ENCODE measurements around the gene SRSF10.

DNA sequence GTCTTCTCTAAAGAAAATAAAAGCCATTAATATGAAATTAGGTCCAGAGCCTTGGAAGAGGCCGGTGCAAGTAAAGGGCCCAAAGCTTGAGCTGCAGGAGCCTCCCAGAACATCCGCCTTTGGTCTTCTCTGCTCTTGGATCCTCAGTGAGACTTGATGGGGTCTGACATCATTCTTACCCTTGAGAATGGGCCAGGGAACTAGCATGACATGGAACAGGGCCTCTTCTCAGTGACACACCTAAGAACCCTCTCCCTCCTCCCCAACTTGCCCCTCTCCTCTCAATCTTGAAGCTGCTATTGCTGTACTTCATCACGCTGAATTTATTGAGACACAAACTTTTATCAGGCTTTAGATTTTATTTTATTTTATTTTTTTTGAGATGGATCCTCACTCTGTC is 40.3 kb upstream of the SRSF10 start:
- no peak for TF ChIP-seq GATA2 (IDR thresholded peaks at IDR 0.05; ENCODE audit: low read depth, low read length)
- TF ChIP-seq GATA3 (IDR thresholded peaks at IDR 0.05; ENCODE audit: low read depth, low read length) = no peak

Measured in SH-SY5Y (cell line).